B cell (primary cell): ENCODE results near the gene TSPAN10. TPM values are rescaled to one million over a fixed set of nuclear protein-coding genes. Genes with fewer than 3 reads are reported as not detected.

ENCODE experiments used
- ATAC-seq: fragments of 200-7000 bp; cut with Tn5 transposase; one replicate; pipeline ENCODE4 v1.10.0; 2021; ENCODE audit warnings: low read depth, mild to moderate bottlenecking, moderate number of reproducible peaks, moderate library complexity
- CTCF ChIA-PET: fragments of 350-600 bp; sonication (Branson Sonifier 250); formaldehyde crosslinking; loops from one replicate; lab custom pipeline; 2021; ENCODE audit warnings: antibody characterized with exemption, inconsistent platforms; lab: Charles Lee
- POLR2A ChIA-PET: fragments of 350-600 bp; sonication (Branson Sonifier 250); formaldehyde crosslinking; loops from one replicate; lab custom pipeline; 2021; ENCODE audit warnings: antibody characterized with exemption; lab: Charles Lee
- DNase-seq: peaks from one replicate; pipeline ENCODE4 v3.0.0; 2013
- H2AFZ ChIP-seq: 2 replicates; pipeline ENCODE4 v1.6.1; 2012; ENCODE audit warnings: mild to moderate bottlenecking, low read depth, low read length; ENCODE audit not compliant: insufficient read depth, poor library complexity, severe bottlenecking
- H3K27ac ChIP-seq, 2 donors: 1 replicate in 1 of 2; 2 replicates in 1 of 2; pipeline ENCODE4 v1.5.1; 2012 to 2013; ENCODE audit warnings: low read length in 2 of 2, mild to moderate bottlenecking in 2 of 2, moderate library complexity in 1 of 2
- H3K27me3 ChIP-seq, 4 experiments: fragments of 200-600 bp in 1 of 4; sonication (generic) in 1 of 4; replicated peaks in 1 of 4; 1 replicate in 2 of 4; 2 replicates in 2 of 4; pipeline versions ENCODE4 v1.6.1 to v1.7.0; 2013 to 2016; ENCODE audit warnings: low read length in 3 of 4, mild to moderate bottlenecking in 2 of 4, mixed read lengths in 1 of 4, moderate library complexity in 1 of 4; ENCODE audit not compliant: insufficient read depth in 4 of 4, control insufficient read depth in 3 of 4; ENCODE audit errors: control extremely low read depth in 1 of 4
- H3K36me3 ChIP-seq, 2 experiments: replicated peaks in 1 of 2; 1 replicate in 1 of 2; 2 replicates in 1 of 2; pipeline versions ENCODE4 v1.6.1 to v1.7.1; 2013; ENCODE audit warnings: low read length in 1 of 2; ENCODE audit not compliant: insufficient read depth in 2 of 2, control insufficient read depth in 1 of 2; ENCODE audit errors: control extremely low read depth in 1 of 2, extremely low read depth in 1 of 2
- H3K4me1 ChIP-seq, 2 donors: fragments of 200-600 bp in 1 of 2; sonication (generic) in 1 of 2; 1 replicate in 1 of 2; 2 replicates in 1 of 2; pipeline versions ENCODE4 v1.5.1 to v1.6.1; 2013 to 2017; ENCODE audit warnings: low read length in 2 of 2; ENCODE audit not compliant: control insufficient read depth in 2 of 2, insufficient read depth in 2 of 2
- H3K4me2 ChIP-seq: replicated peaks from 2 replicates; pipeline ENCODE3; 2012; ENCODE audit warnings: mild to moderate bottlenecking, low read depth, low read length; ENCODE audit not compliant: poor library complexity, severe bottlenecking
- H3K4me3 ChIP-seq, 5 experiments: fragments of 200-600 bp in 1 of 5; sonication (generic) in 1 of 5; 1 replicate in 3 of 5; 2 replicates in 2 of 5; pipeline versions ENCODE4 v1.5.1 to v1.7.0; 2011 to 2016; ENCODE audit warnings: low read length in 4 of 5, mild to moderate bottlenecking in 4 of 5, low read depth in 2 of 5, control low read depth in 1 of 5, moderate library complexity in 1 of 5; ENCODE audit not compliant: insufficient read depth in 1 of 5; ENCODE audit errors: control extremely low read depth in 1 of 5, extremely low read depth in 1 of 5
- H3K79me2 ChIP-seq: fragments of 200-600 bp; sonication (generic); one replicate; pipeline ENCODE4 v1.6.0; 2016; ENCODE audit warnings: low read length; ENCODE audit not compliant: control insufficient read depth, insufficient read depth
- H3K9ac ChIP-seq: fragments of 200-600 bp; sonication (generic); 2 replicates; pipeline ENCODE4 v1.6.1; 2017; ENCODE audit warnings: mild to moderate bottlenecking, low read length, moderate library complexity
- H3K9me3 ChIP-seq, 3 donors: one replicate each; pipeline versions ENCODE4 v1.6.1 to v1.7.1; 2013; ENCODE audit warnings: low read length in 2 of 3; ENCODE audit not compliant: control insufficient read depth in 2 of 3, insufficient read depth in 1 of 3; ENCODE audit errors: control extremely low read depth in 1 of 3
- H4K20me1 ChIP-seq: 2 replicates; pipeline ENCODE4 v1.6.0; 2012; ENCODE audit warnings: mild to moderate bottlenecking, low read length; ENCODE audit not compliant: insufficient read depth, control insufficient read depth, poor library complexity, severe bottlenecking
- H3K27ac Mint-ChIP-seq: one replicate; pipeline ENCODE4 v1.8.0; 2021; ENCODE audit warnings: mixed read lengths
- H3K27me3 Mint-ChIP-seq: one replicate; pipeline ENCODE4 v1.8.0; 2021; ENCODE audit warnings: mixed read lengths
- H3K4me1 Mint-ChIP-seq: one replicate; pipeline ENCODE4 v1.8.0; 2021; ENCODE audit warnings: mixed read lengths
- H3K4me3 Mint-ChIP-seq: one replicate; pipeline ENCODE4 v1.8.0; 2021; ENCODE audit warnings: mixed read lengths
- H3K9me3 Mint-ChIP-seq: one replicate; pipeline ENCODE4 v1.8.0; 2022; ENCODE audit warnings: mixed read lengths; ENCODE audit not compliant: insufficient read depth
- CTCF ChIP-seq: fragments of 200-600 bp; IDR thresholded peaks from one replicate; pipeline ENCODE4 v1.8.0; 2022; ENCODE audit warnings: antibody characterized with exemption, mild to moderate bottlenecking
- EZH2 ChIP-seq: IDR thresholded peaks from 2 replicates; pipeline ENCODE4 v1.6.1; 2012; ENCODE audit warnings: borderline replicate concordance, low read depth, mild to moderate bottlenecking, moderate library complexity, low read length; ENCODE audit not compliant: insufficient read depth, poor library complexity, severe bottlenecking
- WGBS: methylation state at CpG from one replicate; pipeline ENCODE4 v1.1.5; 2013; ENCODE audit warnings: missing lambda C conversion rate; ENCODE audit not compliant: insufficient coverage; 5-methylcytosine and 5-hydroxymethylcytosine counted together
- intact Hi-C: fragments of 100-400 bp; cut with micrococcal nuclease; formaldehyde crosslinking; loops from one replicate; pipeline ENCODE4 v1.10.0; 2022
- polyA plus RNA-seq: library from polyadenylated mRNA; depleted of rRNA; stranded (reverse); fragments of >200 nt; gene quantifications from 2 replicates; pipeline ENCODE4 v1.2.3, GENCODE V29; 2012
- total RNA-seq, 2 donors: library from RNA; stranded (reverse); fragments of 120-200 nt in 1 of 2; gene quantifications; 1 replicate in 1 of 2; 2 replicates in 1 of 2; pipeline versions ENCODE4 v1.2.3 to v1.2.4, GENCODE V29; 2013 to 2022

TSPAN10 gene
- total and polyA plus RNA-seq, 2 donors (not counting 1 experiment from before 2014, with no cell fraction given) = 0.34 to 1.1 TPM

GRCh38 chr17:81690549-81690948 lies 53.6 kb downstream of the TSPAN10 start:
- H3K79me2 ChIP-seq = peaks cover 65% of the 10 kb centered on the region
- no peak overlapping the region for H3K4me3 ChIP-seq
- no peaks in the 10 kb centered on the region for H3K27me3 Mint-ChIP-seq
- POLR2A ChIA-PET = no interaction called here
- no peak for TF ChIP-seq CTCF
- no peak for TF ChIP-seq EZH2
- no peaks in the 10 kb centered on the region for H3K27me3 ChIP-seq
- no peaks in the 10 kb centered on the region for H3K9me3 ChIP-seq
- CTCF ChIA-PET = no interaction called here
- no peak for DNase-seq
- no peak for ATAC-seq
- WGBS = 96% methylated on average over 17 of the region's 17 CpGs
- H3K27ac Mint-ChIP-seq = no peak overlapping the region
- no peak overlapping the region for H3K4me3 Mint-ChIP-seq
- peaks cover 2% of the 10 kb centered on the region in 2 donors for H3K4me1 ChIP-seq
- no peak overlapping the region for H3K9ac ChIP-seq
- intact Hi-C loops = no loop called here
- no peak overlapping the region for H3K4me2 ChIP-seq
- peaks cover 10% of the 10 kb centered on the region for H3K4me1 Mint-ChIP-seq
- no peaks in the 10 kb centered on the region for H3K9me3 Mint-ChIP-seq
- H2AFZ ChIP-seq = no peak overlapping the region
- peaks cover 80% of the 10 kb centered on the region for H4K20me1 ChIP-seq
- H3K27ac ChIP-seq = no peak overlapping the region
- H3K36me3 ChIP-seq = peaks cover 0 to 71% of the 10 kb centered on the region in 2 experiments

GRCh38 chr17:81691196-81691595 lies 54.2 kb downstream of the TSPAN10 start:
- Mint-ChIP-seq H3K9me3 (no peaks in the 10 kb centered on the region), H3K27me3 (no peaks in the 10 kb centered on the region), H3K4me3 (no peak overlapping the region), H3K27ac (no peak overlapping the region), H3K4me1 (peaks cover 6% of the 10 kb centered on the region)
- intact Hi-C loops = no loop called here
- Histone ChIP-seq H3K9ac (no peak overlapping the region), H3K27me3 (no peaks in the 10 kb centered on the region), H3K4me2 (no peak overlapping the region), H3K9me3 (no peaks in the 10 kb centered on the region), H2AFZ (no peak overlapping the region), H3K79me2 (peaks cover 62% of the 10 kb centered on the region), H3K4me1 (no peaks in the 10 kb centered on the region), H3K36me3 (peaks cover 0 to 77% of the 10 kb centered on the region in 2 experiments), H3K27ac (no peak overlapping the region), H3K4me3 (no peak overlapping the region), H4K20me1 (peaks cover 78% of the 10 kb centered on the region)
- WGBS = 99% methylated on average over 16 of the region's 18 CpGs
- ATAC-seq (no peak), DNase-seq (no peak)
- TF ChIP-seq CTCF (no peak), EZH2 (no peak)
- ChIA-PET CTCF (no interaction called here), POLR2A (no interaction called here)
